GM19452 (cell line): ENCODE results near the gene NUP188.

Source experiments
- ATAC-seq: cut with Tn5 transposase; IDR thresholded peaks from one replicate; pipeline ENCODE4 v1.9.1; 2021; ENCODE audit not compliant: unreplicated experiment

The NUP188 gene

GRCh38 chr9:129007035-129007765 lies 59.7 kb downstream of the NUP188 start:
- ATAC-seq, result no peak

GRCh38 chr9:129007766-129008468 lies 60.4 kb downstream of the NUP188 start:
- no peak for ATAC-seq

GRCh38 chr9:129008469-129008965 lies 61.0 kb downstream of the NUP188 start:
- no peak for ATAC-seq

GRCh38 chr9:129008986-129009583 lies 61.6 kb downstream of the NUP188 start:
- no peak for ATAC-seq

GRCh38 chr9:129009584-129010141 lies 62.2 kb downstream of the NUP188 start:
- ATAC-seq, result no peak

- no peak for ATAC-seq
Observed at GRCh38 chr9:129010267-129010975, 62.9 kb downstream of the NUP188 start.

- ATAC-seq, result no peak
Observed at GRCh38 chr9:129011170-129011569, 63.7 kb downstream of the NUP188 start.

GRCh38 chr9:129011761-129012181 lies 64.3 kb downstream of the NUP188 start:
- ATAC-seq, result no peak

- no peak for ATAC-seq
Observed at GRCh38 chr9:129012343-129012742, 64.8 kb downstream of the NUP188 start.

- no peak for ATAC-seq
Observed at GRCh38 chr9:129012893-129013448, 65.5 kb downstream of the NUP188 start.

GRCh38 chr9:129013674-129014073 lies 66.2 kb downstream of the NUP188 start:
- no peak for ATAC-seq

GRCh38 chr9:129014124-129014523 lies 66.6 kb downstream of the NUP188 start:
- no peak for ATAC-seq

- ATAC-seq, result no peak
Observed at GRCh38 chr9:129014608-129015007, 67.1 kb downstream of the NUP188 start.

GRCh38 chr9:129021091-129021490 lies 73.6 kb downstream of the NUP188 start:
- no peak for ATAC-seq

GRCh38 chr9:129022037-129022436 lies 74.5 kb downstream of the NUP188 start:
- ATAC-seq, result no peak

- no peak for ATAC-seq
Observed at GRCh38 chr9:129023036-129023907, 75.8 kb downstream of the NUP188 start.

GRCh38 chr9:129023908-129024233 lies 76.4 kb downstream of the NUP188 start:
- no peak for ATAC-seq

GRCh38 chr9:129026442-129027223 lies 79.1 kb downstream of the NUP188 start:
- ATAC-seq, result no peak

- ATAC-seq, result no peak
Observed at GRCh38 chr9:129027224-129027684, 79.8 kb downstream of the NUP188 start.
